HepG2 (cell line): ENCODE data around the gene KRTAP10-4.

Experiments used
- CC2D1A ChIP-seq: sonication (generic); formaldehyde crosslinking; IDR thresholded peaks from 2 replicates; pipeline ENCODE4 v1.8.1; 2023; ENCODE audit warnings: mild to moderate bottlenecking, missing genetic modification reagents
- EP300 ChIP-seq, 3 experiments: sonication (generic) in 1 of 3; formaldehyde crosslinking in 1 of 3; IDR thresholded peaks; 2 replicates each; pipeline versions ENCODE4 v1.5.1 to v1.6.1; 2011 to 2020; ENCODE audit warnings: low read depth in 2 of 3, low read length in 2 of 3, borderline replicate concordance in 1 of 3, improper control_type of control experiment in 1 of 3, mild to moderate bottlenecking in 1 of 3, missing genetic modification reagents in 1 of 3, moderate library complexity in 1 of 3
- GABPA ChIP-seq, 2 experiments: IDR thresholded peaks; 2 replicates each; pipeline ENCODE4 v1.6.1; 2011 to 2016; ENCODE audit warnings: low read depth in 2 of 2, low read length in 1 of 2, missing biosample characterization in 1 of 2, missing genetic modification characterization in 1 of 2
- HDAC2 ChIP-seq: sonication (generic); formaldehyde crosslinking; IDR thresholded peaks from 2 replicates; pipeline ENCODE4 v1.4.0; 2020; ENCODE audit warnings: missing genetic modification reagents
- KAT8 ChIP-seq: IDR thresholded peaks from 2 replicates; pipeline ENCODE4 v1.6.1; 2016; ENCODE audit warnings: missing genetic modification reagents, missing compliant biosample characterization
- POLR2AphosphoS5 ChIP-seq: IDR thresholded peaks from 2 replicates; pipeline ENCODE4 v1.6.1; 2012; ENCODE audit warnings: low read depth, low read length
- POLR2G ChIP-seq: fragments of 200-400 bp; formaldehyde crosslinking; IDR thresholded peaks from 2 replicates; pipeline ENCODE4 v1.6.1; 2018; ENCODE audit warnings: mild to moderate bottlenecking, low read depth, low read length, moderate library complexity
- RFX3 ChIP-seq: IDR thresholded peaks from 2 replicates; pipeline ENCODE4 v1.6.1; 2016; ENCODE audit warnings: missing biosample characterization, missing genetic modification reagents
- SP2 ChIP-seq: sonication (generic); formaldehyde crosslinking; IDR thresholded peaks from 2 replicates; pipeline ENCODE4 v1.5.1; 2020; ENCODE audit warnings: mild to moderate bottlenecking, missing genetic modification reagents
- TAF15 ChIP-seq: fragments of 200-400 bp; formaldehyde crosslinking; IDR thresholded peaks from one replicate; pipeline ENCODE4 v1.6.1; 2018; ENCODE audit warnings: mild to moderate bottlenecking, low read depth, low read length; ENCODE audit not compliant: poor library complexity, severe bottlenecking
- ZBTB21 ChIP-seq: sonication (generic); formaldehyde crosslinking; IDR thresholded peaks from 2 replicates; pipeline ENCODE4 v1.4.0; 2020; ENCODE audit warnings: missing genetic modification reagents
- ZNF317 ChIP-seq: sonication (generic); formaldehyde crosslinking; IDR thresholded peaks from 2 replicates; pipeline ENCODE4 v1.5.0; 2020; ENCODE audit warnings: mild to moderate bottlenecking, missing genetic modification reagents
- TF ChIP-seq, protein P1 (sequence below): sonication (generic); formaldehyde crosslinking; IDR thresholded peaks from 2 replicates; pipeline ENCODE4 v1.5.0; 2020; ENCODE audit warnings: mild to moderate bottlenecking, missing genetic modification reagents, moderate library complexity
- TF ChIP-seq, protein P2 (sequence below): sonication (generic); formaldehyde crosslinking; IDR thresholded peaks from 2 replicates; pipeline ENCODE4 v1.4.0; 2020; ENCODE audit warnings: low read depth, missing genetic modification reagents

DNA sequence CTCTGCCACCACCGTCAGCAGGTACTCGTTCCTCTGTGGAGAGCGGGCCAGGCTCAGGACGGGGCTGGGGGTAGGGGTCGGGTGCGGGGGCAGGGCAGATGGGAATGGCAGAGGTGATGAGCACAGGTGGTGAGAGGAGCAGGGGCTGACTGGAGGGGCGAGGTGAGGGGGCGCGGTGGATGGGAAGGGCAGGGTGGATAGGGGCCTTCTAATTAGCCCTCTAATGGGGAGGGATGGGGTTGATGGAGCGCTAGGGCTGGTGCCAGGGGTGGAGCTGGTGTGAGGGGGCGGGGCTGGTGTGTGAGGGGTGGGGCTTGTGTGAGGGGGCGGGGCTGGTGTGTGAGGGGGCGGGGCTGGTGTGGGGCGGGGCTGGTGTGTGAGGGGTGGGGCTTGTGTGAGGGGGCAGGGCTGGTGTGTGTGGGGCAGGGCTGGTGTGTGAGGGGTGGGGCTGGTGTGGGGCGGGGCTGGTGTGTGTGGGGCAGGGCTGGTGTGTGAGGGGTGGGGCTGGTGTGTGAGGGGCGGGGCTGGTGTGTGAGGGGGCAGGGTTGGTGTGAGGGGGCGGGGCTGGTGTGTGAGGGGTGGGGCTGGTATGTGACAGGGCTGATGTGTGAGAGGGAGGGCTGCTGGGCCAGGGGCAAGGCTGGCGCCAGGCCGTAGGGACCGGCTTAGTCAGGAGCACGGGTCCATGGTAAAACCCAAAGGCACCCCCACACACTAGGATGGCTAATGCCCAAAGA, 39.5 kb upstream of the KRTAP10-4 start:
- TF ChIP-seq TAF15 (no peak), CC2D1A (no peak), ZBTB21 (CRISPR knock-in tag) (no peak), RFX3 (CRISPR knock-in tag) (no peak), SP2 (CRISPR knock-in tag) (no peak), POLR2AphosphoS5 (no peak), ZNF317 (CRISPR knock-in tag) (no peak), KAT8 (CRISPR knock-in tag) (no peak), POLR2G (no peak), HDAC2 (CRISPR knock-in tag) (no peak), EP300 (IDR thresholded peaks at IDR 0.05; ENCODE audit: low read depth in 2 of 2, low read length in 2 of 2) (no peak), EP300 (CRISPR knock-in tag; IDR thresholded peaks at IDR 0.05; ENCODE audit: borderline replicate concordance) (no peak), GABPA (IDR thresholded peaks at IDR 0.05; ENCODE audit: low read depth, low read length) (no peak), GABPA (CRISPR knock-in tag; IDR thresholded peaks at IDR 0.05; ENCODE audit: low read depth) (no peak)
- TF ChIP-seq, protein P1, sequence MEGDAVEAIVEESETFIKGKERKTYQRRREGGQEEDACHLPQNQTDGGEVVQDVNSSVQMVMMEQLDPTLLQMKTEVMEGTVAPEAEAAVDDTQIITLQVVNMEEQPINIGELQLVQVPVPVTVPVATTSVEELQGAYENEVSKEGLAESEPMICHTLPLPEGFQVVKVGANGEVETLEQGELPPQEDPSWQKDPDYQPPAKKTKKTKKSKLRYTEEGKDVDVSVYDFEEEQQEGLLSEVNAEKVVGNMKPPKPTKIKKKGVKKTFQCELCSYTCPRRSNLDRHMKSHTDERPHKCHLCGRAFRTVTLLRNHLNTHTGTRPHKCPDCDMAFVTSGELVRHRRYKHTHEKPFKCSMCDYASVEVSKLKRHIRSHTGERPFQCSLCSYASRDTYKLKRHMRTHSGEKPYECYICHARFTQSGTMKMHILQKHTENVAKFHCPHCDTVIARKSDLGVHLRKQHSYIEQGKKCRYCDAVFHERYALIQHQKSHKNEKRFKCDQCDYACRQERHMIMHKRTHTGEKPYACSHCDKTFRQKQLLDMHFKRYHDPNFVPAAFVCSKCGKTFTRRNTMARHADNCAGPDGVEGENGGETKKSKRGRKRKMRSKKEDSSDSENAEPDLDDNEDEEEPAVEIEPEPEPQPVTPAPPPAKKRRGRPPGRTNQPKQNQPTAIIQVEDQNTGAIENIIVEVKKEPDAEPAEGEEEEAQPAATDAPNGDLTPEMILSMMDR (CRISPR knock-in tag), result no peak
- TF ChIP-seq, protein P2, sequence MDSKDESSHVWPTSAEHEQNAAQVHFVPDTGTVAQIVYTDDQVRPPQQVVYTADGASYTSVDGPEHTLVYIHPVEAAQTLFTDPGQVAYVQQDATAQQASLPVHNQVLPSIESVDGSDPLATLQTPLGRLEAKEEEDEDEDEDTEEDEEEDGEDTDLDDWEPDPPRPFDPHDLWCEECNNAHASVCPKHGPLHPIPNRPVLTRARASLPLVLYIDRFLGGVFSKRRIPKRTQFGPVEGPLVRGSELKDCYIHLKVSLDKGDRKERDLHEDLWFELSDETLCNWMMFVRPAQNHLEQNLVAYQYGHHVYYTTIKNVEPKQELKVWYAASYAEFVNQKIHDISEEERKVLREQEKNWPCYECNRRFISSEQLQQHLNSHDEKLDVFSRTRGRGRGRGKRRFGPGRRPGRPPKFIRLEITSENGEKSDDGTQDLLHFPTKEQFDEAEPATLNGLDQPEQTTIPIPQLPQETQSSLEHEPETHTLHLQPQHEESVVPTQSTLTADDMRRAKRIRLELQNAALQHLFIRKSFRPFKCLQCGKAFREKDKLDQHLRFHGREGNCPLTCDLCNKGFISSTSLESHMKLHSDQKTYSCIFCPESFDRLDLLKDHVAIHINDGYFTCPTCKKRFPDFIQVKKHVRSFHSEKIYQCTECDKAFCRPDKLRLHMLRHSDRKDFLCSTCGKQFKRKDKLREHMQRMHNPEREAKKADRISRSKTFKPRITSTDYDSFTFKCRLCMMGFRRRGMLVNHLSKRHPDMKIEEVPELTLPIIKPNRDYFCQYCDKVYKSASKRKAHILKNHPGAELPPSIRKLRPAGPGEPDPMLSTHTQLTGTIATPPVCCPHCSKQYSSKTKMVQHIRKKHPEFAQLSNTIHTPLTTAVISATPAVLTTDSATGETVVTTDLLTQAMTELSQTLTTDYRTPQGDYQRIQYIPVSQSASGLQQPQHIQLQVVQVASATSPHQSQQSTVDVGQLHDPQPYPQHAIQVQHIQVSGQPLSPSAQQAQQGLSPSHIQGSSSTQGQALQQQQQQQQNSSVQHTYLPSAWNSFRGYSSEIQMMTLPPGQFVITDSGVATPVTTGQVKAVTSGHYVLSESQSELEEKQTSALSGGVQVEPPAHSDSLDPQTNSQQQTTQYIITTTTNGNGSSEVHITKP, result no peak
